GM21367 (cell line): ENCODE data around the gene CPE.
"Not testable (repeated sequence)": the region's sequence is repeated elsewhere in the genome, so short reads cannot be mapped to it uniquely, and the experiment has no call there.

Source experiments
- ATAC-seq: cut with Tn5 transposase; IDR thresholded peaks from one replicate; pipeline ENCODE4 v1.9.1; 2021; ENCODE audit not compliant: unreplicated experiment

Gene CPE

GRCh38 chr4:165403048-165403447, 24.2 kb downstream of the CPE start:
- no peak for ATAC-seq

GRCh38 chr4:165403637-165404036, 24.8 kb downstream of the CPE start:
- ATAC-seq, result no peak

GRCh38 chr4:165404080-165404479, 25.3 kb downstream of the CPE start:
- no peak for ATAC-seq

GRCh38 chr4:165404696-165405095, 25.9 kb downstream of the CPE start:
- no peak for ATAC-seq

GRCh38 chr4:165410214-165410613, 31.4 kb downstream of the CPE start:
- no peak for ATAC-seq

GRCh38 chr4:165415910-165416309, 37.1 kb downstream of the CPE start:
- ATAC-seq, result no peak

- no peak for ATAC-seq
These were observed 39.3 kb downstream of the CPE start for GRCh38 chr4:165418073-165418472.

GRCh38 chr4:165425629-165426028, 46.8 kb downstream of the CPE start:
- ATAC-seq, result no peak

- no peak for ATAC-seq
These were observed 47.5 kb downstream of the CPE start for GRCh38 chr4:165426331-165426730.

GRCh38 chr4:165426823-165427222, 48.0 kb downstream of the CPE start:
- no peak for ATAC-seq

- ATAC-seq, result no peak
These were observed 50.1 kb downstream of the CPE start for GRCh38 chr4:165428957-165429356.

GRCh38 chr4:165433529-165433928, 54.7 kb downstream of the CPE start:
- no peak for ATAC-seq

- no peak for ATAC-seq
These were observed 58.9 kb downstream of the CPE start for GRCh38 chr4:165437691-165438090.

GRCh38 chr4:165439344-165439743, 60.5 kb downstream of the CPE start:
- ATAC-seq, result no peak

GRCh38 chr4:165439981-165440380, 61.2 kb downstream of the CPE start:
- ATAC-seq, result no peak

GRCh38 chr4:165440415-165441158, 61.8 kb downstream of the CPE start:
- no peak for ATAC-seq

- no peak for ATAC-seq
These were observed 64.5 kb downstream of the CPE start for GRCh38 chr4:165443276-165443675.

GRCh38 chr4:165448700-165449099, 69.9 kb downstream of the CPE start:
- no peak for ATAC-seq

- no peak for ATAC-seq
These were observed 70.5 kb downstream of the CPE start for GRCh38 chr4:165449333-165449732.

GRCh38 chr4:165450871-165451270, 72.1 kb downstream of the CPE start:
- ATAC-seq, result no peak

- not testable (repeated sequence) for ATAC-seq
These were observed 74.3 kb downstream of the CPE start for GRCh38 chr4:165453140-165453539.

- ATAC-seq, result no peak
These were observed 75.6 kb downstream of the CPE start for GRCh38 chr4:165454426-165454825.

- no peak for ATAC-seq
These were observed 79.0 kb downstream of the CPE start for GRCh38 chr4:165457793-165458192.
